Measurements from ENCODE around the gene FGGY.

Gene FGGY

GRCh38 chr1:59410457-59410856 is 113.6 kb downstream of the FGGY start:
- H3K4me3 ChIP-seq (ENCODE audit: low read depth, low read length), result no peak overlapping the region

GRCh38 chr1:59411147-59411546 is 114.3 kb downstream of the FGGY start:
- no peak overlapping the region for H3K4me3 ChIP-seq (ENCODE audit: low read depth, low read length)

- no peak overlapping the region for H3K4me3 ChIP-seq (ENCODE audit: low read depth, low read length)
Observed at GRCh38 chr1:59412718-59413326, 115.9 kb downstream of the FGGY start.

GRCh38 chr1:59413327-59413720 is 116.4 kb downstream of the FGGY start:
- H3K4me3 ChIP-seq (ENCODE audit: low read depth, low read length), result no peak overlapping the region

- no peak overlapping the region for H3K4me3 ChIP-seq (ENCODE audit: low read depth, low read length)
Observed at GRCh38 chr1:59414406-59415133, 117.7 kb downstream of the FGGY start.

GRCh38 chr1:59415286-59415850 is 118.5 kb downstream of the FGGY start:
- no peak overlapping the region for H3K4me3 ChIP-seq (ENCODE audit: low read depth, low read length)

- no peak overlapping the region for H3K4me3 ChIP-seq (ENCODE audit: low read depth, low read length)
Observed at GRCh38 chr1:59415881-59416280, 119.0 kb downstream of the FGGY start.

- H3K4me3 ChIP-seq (ENCODE audit: low read depth, low read length), result no peak overlapping the region
Observed at GRCh38 chr1:59417406-59417805, 120.5 kb downstream of the FGGY start.

GRCh38 chr1:59418363-59419144 is 121.7 kb downstream of the FGGY start:
- no peak overlapping the region for H3K4me3 ChIP-seq (ENCODE audit: low read depth, low read length)

GRCh38 chr1:59419361-59420140 is 122.7 kb downstream of the FGGY start:
- H3K4me3 ChIP-seq (ENCODE audit: low read depth, low read length), result no peak overlapping the region

GRCh38 chr1:59421232-59421920 is 124.5 kb downstream of the FGGY start:
- H3K4me3 ChIP-seq (ENCODE audit: low read depth, low read length), result no peak overlapping the region

GRCh38 chr1:59422921-59423575 is 126.2 kb downstream of the FGGY start:
- no peak overlapping the region for H3K4me3 ChIP-seq (ENCODE audit: low read depth, low read length)

- no peak overlapping the region for H3K4me3 ChIP-seq (ENCODE audit: low read depth, low read length)
Observed at GRCh38 chr1:59427155-59427554, 130.3 kb downstream of the FGGY start.

GRCh38 chr1:59427784-59428183 is 130.9 kb downstream of the FGGY start:
- no peak overlapping the region for H3K4me3 ChIP-seq (ENCODE audit: low read depth, low read length)

GRCh38 chr1:59428828-59429227 is 131.9 kb downstream of the FGGY start:
- no peak overlapping the region for H3K4me3 ChIP-seq (ENCODE audit: low read depth, low read length)

- H3K4me3 ChIP-seq (ENCODE audit: low read depth, low read length), result no peak overlapping the region
Observed at GRCh38 chr1:59429656-59430055, 132.8 kb downstream of the FGGY start.

GRCh38 chr1:59431566-59432294 is 134.8 kb downstream of the FGGY start:
- H3K4me3 ChIP-seq (ENCODE audit: low read depth, low read length), result no peak overlapping the region

- no peak overlapping the region for H3K4me3 ChIP-seq (ENCODE audit: low read depth, low read length)
Observed at GRCh38 chr1:59432531-59433439, 135.9 kb downstream of the FGGY start.

Data from iPS-11a (cell line).